Ramos (cell line): Measurements from ENCODE around the gene PTN.
"Not testable (repeated sequence)": the region's sequence is repeated elsewhere in the genome, so short reads cannot be mapped to it uniquely, and the experiment has no call there.

Experiments used
- in situ Hi-C: fragments of 300-500 bp; cut with MboI; formaldehyde crosslinking; loops from one replicate; pipeline ENCODE4 v1.14.3; 2022; ENCODE audit warnings: low sequenced_read_pairs; ENCODE audit not compliant: unreplicated experiment

PTN gene

GRCh38 chr7:137269240-137269639 lies 74.3 kb downstream of the PTN start:
- in situ Hi-C loops = no loop called here

GRCh38 chr7:137268001-137268865 lies 75.3 kb downstream of the PTN start:
- in situ Hi-C loops = not testable (repeated sequence)

- in situ Hi-C loops = no loop called here
These were observed 76.8 kb downstream of the PTN start for GRCh38 chr7:137266764-137267163.

GRCh38 chr7:137265480-137265879 lies 78.1 kb downstream of the PTN start:
- in situ Hi-C loops = not testable (repeated sequence)

- in situ Hi-C loops = no loop called here
These were observed 80.9 kb downstream of the PTN start for GRCh38 chr7:137262599-137262998.

GRCh38 chr7:137258552-137258951 lies 85.0 kb downstream of the PTN start:
- in situ Hi-C loops = no loop called here

- in situ Hi-C loops = no loop called here
These were observed 88.8 kb downstream of the PTN start for GRCh38 chr7:137254766-137255165.

GRCh38 chr7:137245890-137246289 lies 97.6 kb downstream of the PTN start:
- in situ Hi-C loops = no loop called here

- in situ Hi-C loops = no loop called here
These were observed 98.3 kb downstream of the PTN start for GRCh38 chr7:137245186-137245585.

GRCh38 chr7:137243741-137244140 lies 99.8 kb downstream of the PTN start:
- in situ Hi-C loops = no loop called here

- in situ Hi-C loops = no loop called here
These were observed 100.9 kb downstream of the PTN start for GRCh38 chr7:137242616-137243015.

- in situ Hi-C loops = no loop called here
These were observed 101.7 kb downstream of the PTN start for GRCh38 chr7:137241655-137242360.

GRCh38 chr7:137239186-137239585 lies 104.3 kb downstream of the PTN start:
- in situ Hi-C loops = not testable (repeated sequence)

GRCh38 chr7:137235434-137235833 lies 108.1 kb downstream of the PTN start:
- in situ Hi-C loops = no loop called here

GRCh38 chr7:137231167-137231566 lies 112.4 kb downstream of the PTN start:
- in situ Hi-C loops = no loop called here

- in situ Hi-C loops = no loop called here
These were observed 122.1 kb downstream of the PTN start for GRCh38 chr7:137221467-137221866.

- in situ Hi-C loops = no loop called here
These were observed 129.8 kb downstream of the PTN start for GRCh38 chr7:137213744-137214143.

GRCh38 chr7:137209151-137209817 lies 134.2 kb downstream of the PTN start:
- in situ Hi-C loops = no loop called here

- in situ Hi-C loops = no loop called here
These were observed 136.8 kb downstream of the PTN start for GRCh38 chr7:137206770-137207169.

GRCh38 chr7:137204246-137204645 lies 139.3 kb downstream of the PTN start:
- in situ Hi-C loops = no loop called here

- in situ Hi-C loops = no loop called here
These were observed 140.2 kb downstream of the PTN start for GRCh38 chr7:137203351-137203750.
